Measurements from ENCODE around the gene TRPC4.

Gene TRPC4

GRCh38 chr13:37715606-37716015, 154.0 kb downstream of the TRPC4 start:
- WGBS, 2 donors (ENCODE audit: extremely low coverage in 2 of 2, insufficient read length in 2 of 2, insufficient replicate concordance in 1 of 2): no CpG with 5 or more reads among the region's 6 CpGs
- H2AFZ ChIP-seq (ENCODE audit: low read length): no peak overlapping the region
- H3K79me1 ChIP-seq (ENCODE audit: low read depth, low read length): no peaks in the 10 kb centered on the region
- no peak overlapping the region for H4K91ac ChIP-seq (ENCODE audit: low read depth, low read length, poor library complexity)
- no peak overlapping the region for H3K9ac ChIP-seq (ENCODE audit: low read depth, low read length, poor library complexity)
- H3K23ac ChIP-seq (ENCODE audit: low read depth, low read length, poor library complexity): no peak overlapping the region
- H3K18ac ChIP-seq (ENCODE audit: low read length): no peak overlapping the region
- no peaks in the 10 kb centered on the region for H3K4me1 ChIP-seq (ENCODE audit: control insufficient read depth in 2 of 2, insufficient read depth in 1 of 2, low read depth in 1 of 2, low read length in 2 of 2)
- H2BK5ac ChIP-seq (ENCODE audit: low read length): no peak overlapping the region
- no peaks in the 10 kb centered on the region for H3K9me3 ChIP-seq (replicated peaks in 1 of 2; ENCODE audit: control insufficient read depth in 2 of 2, insufficient read depth in 1 of 2, low read depth in 1 of 2, low read length in 2 of 2)
- H3K4me3 ChIP-seq (ENCODE audit: low read length in 2 of 2): no peak overlapping the region
- no peak overlapping the region for H4K8ac ChIP-seq (ENCODE audit: low read depth, low read length)
- no peak overlapping the region for H2AK5ac ChIP-seq (ENCODE audit: low read depth, low read length)
- no peak overlapping the region for H2BK15ac ChIP-seq (ENCODE audit: low read length)
- no peak overlapping the region for H3K14ac ChIP-seq (ENCODE audit: low read length)
- no peak overlapping the region for H3K4ac ChIP-seq (ENCODE audit: low read length)
- H3K36me3 ChIP-seq (replicated peaks in 1 of 2; ENCODE audit: control insufficient read depth in 2 of 2, insufficient read depth in 2 of 2, low read length in 2 of 2): no peaks in the 10 kb centered on the region
- no peak overlapping the region for H3K27ac ChIP-seq (replicated peaks; ENCODE audit: low read length)
- H2BK12ac ChIP-seq (ENCODE audit: low read length): no peak overlapping the region
- no peak overlapping the region for H2BK120ac ChIP-seq (ENCODE audit: low read depth, low read length)
- no peak overlapping the region for H3K4me2 ChIP-seq (ENCODE audit: insufficient read depth, low read length, poor library complexity, severe bottlenecking)
- DNase-seq (ENCODE audit: low spot score): no peak
- no peaks in the 10 kb centered on the region for H3K27me3 ChIP-seq (ENCODE audit: control insufficient read depth in 3 of 3, insufficient read depth in 3 of 3, low read depth in 1 of 3, low read length in 3 of 3)

GRCh38 chr13:37709318-37709717, 160.3 kb downstream of the TRPC4 start:
- Histone ChIP-seq H3K4ac (ENCODE audit: low read length) (no peak overlapping the region), H2AK5ac (ENCODE audit: low read depth, low read length) (no peak overlapping the region), H3K79me1 (ENCODE audit: low read depth, low read length) (no peaks in the 10 kb centered on the region), H4K91ac (ENCODE audit: low read depth, low read length, poor library complexity) (no peak overlapping the region), H3K4me1 (ENCODE audit: control insufficient read depth in 2 of 2, insufficient read depth in 1 of 2, low read depth in 1 of 2, low read length in 2 of 2) (no peaks in the 10 kb centered on the region), H3K9me3 (replicated peaks in 1 of 2; ENCODE audit: control insufficient read depth in 2 of 2, insufficient read depth in 1 of 2, low read depth in 1 of 2, low read length in 2 of 2) (no peaks in the 10 kb centered on the region), H2BK5ac (ENCODE audit: low read length) (no peak overlapping the region), H2BK120ac (ENCODE audit: low read depth, low read length) (no peak overlapping the region), H3K4me3 (ENCODE audit: low read length in 2 of 2) (no peak overlapping the region), H2AFZ (ENCODE audit: low read length) (no peak overlapping the region), H3K36me3 (replicated peaks in 1 of 2; ENCODE audit: control insufficient read depth in 2 of 2, insufficient read depth in 2 of 2, low read length in 2 of 2) (no peaks in the 10 kb centered on the region), H3K18ac (ENCODE audit: low read length) (no peak overlapping the region), H3K4me2 (ENCODE audit: insufficient read depth, low read length, poor library complexity, severe bottlenecking) (no peak overlapping the region), H3K27me3 (ENCODE audit: control insufficient read depth in 3 of 3, insufficient read depth in 3 of 3, low read depth in 1 of 3, low read length in 3 of 3) (no peaks in the 10 kb centered on the region), H2BK12ac (ENCODE audit: low read length) (no peak overlapping the region), H3K9ac (ENCODE audit: low read depth, low read length, poor library complexity) (no peak overlapping the region), H3K23ac (ENCODE audit: low read depth, low read length, poor library complexity) (no peak overlapping the region), H2BK15ac (ENCODE audit: low read length) (no peak overlapping the region), H3K14ac (ENCODE audit: low read length) (no peak overlapping the region), H3K27ac (replicated peaks; ENCODE audit: low read length) (no peak overlapping the region), H4K8ac (ENCODE audit: low read depth, low read length) (no peak overlapping the region)
- DNase-seq (ENCODE audit: low spot score): no peak

DNA sequence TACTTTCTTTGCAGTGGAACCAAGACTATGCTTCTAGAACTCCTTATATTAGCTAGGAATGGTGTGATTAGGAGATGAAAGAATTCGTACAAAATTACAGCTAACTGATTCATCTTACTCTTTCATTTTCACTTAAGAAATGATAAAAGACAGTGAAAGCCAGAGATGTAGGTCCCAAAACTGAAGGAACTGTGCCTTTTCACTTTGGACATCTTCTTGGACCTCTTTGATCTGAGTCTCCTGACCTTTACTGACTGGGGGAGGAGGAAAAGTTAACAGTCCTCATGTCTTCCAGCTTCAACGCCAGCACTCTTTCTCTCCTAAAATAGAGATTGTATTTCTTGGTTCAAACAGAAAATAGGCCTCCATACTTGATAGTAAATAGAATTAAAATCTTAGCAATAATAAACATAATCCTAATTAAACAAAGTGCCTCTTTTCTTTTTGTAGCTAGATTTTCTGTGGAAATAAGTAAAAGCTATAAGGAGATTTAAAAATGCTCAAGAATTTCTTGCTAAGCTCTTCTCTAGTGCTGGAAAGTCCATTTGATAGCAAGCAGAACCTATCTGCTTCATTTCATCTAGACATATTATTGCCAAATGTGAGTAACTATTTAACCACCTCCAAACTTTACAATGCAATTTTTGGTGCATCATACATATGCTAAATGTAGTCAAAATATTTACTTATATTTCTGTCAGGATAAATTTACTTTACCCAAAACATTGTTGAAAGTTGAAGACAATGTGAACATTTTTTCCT, 161.7 kb downstream of the TRPC4 start:
- Histone ChIP-seq H2BK12ac (ENCODE audit: low read length) (no peak overlapping the region), H3K4me3 (ENCODE audit: low read length in 2 of 2) (no peak overlapping the region), H3K27me3 (ENCODE audit: control insufficient read depth in 3 of 3, insufficient read depth in 3 of 3, low read depth in 1 of 3, low read length in 3 of 3) (no peaks in the 10 kb centered on the region), H4K91ac (ENCODE audit: low read depth, low read length, poor library complexity) (no peak overlapping the region), H2BK5ac (ENCODE audit: low read length) (no peak overlapping the region), H3K14ac (ENCODE audit: low read length) (no peak overlapping the region), H3K9ac (ENCODE audit: low read depth, low read length, poor library complexity) (no peak overlapping the region), H4K8ac (ENCODE audit: low read depth, low read length) (no peak overlapping the region), H3K18ac (ENCODE audit: low read length) (no peak overlapping the region), H3K4me1 (ENCODE audit: control insufficient read depth in 2 of 2, insufficient read depth in 1 of 2, low read depth in 1 of 2, low read length in 2 of 2) (no peaks in the 10 kb centered on the region), H3K4ac (ENCODE audit: low read length) (no peak overlapping the region), H3K4me2 (ENCODE audit: insufficient read depth, low read length, poor library complexity, severe bottlenecking) (no peak overlapping the region), H2BK15ac (ENCODE audit: low read length) (no peak overlapping the region), H3K36me3 (replicated peaks in 1 of 2; ENCODE audit: control insufficient read depth in 2 of 2, insufficient read depth in 2 of 2, low read length in 2 of 2) (no peaks in the 10 kb centered on the region), H3K23ac (ENCODE audit: low read depth, low read length, poor library complexity) (no peak overlapping the region), H2AFZ (ENCODE audit: low read length) (no peak overlapping the region), H2BK120ac (ENCODE audit: low read depth, low read length) (no peak overlapping the region), H2AK5ac (ENCODE audit: low read depth, low read length) (no peak overlapping the region), H3K9me3 (replicated peaks in 1 of 2; ENCODE audit: control insufficient read depth in 2 of 2, insufficient read depth in 1 of 2, low read depth in 1 of 2, low read length in 2 of 2) (no peaks in the 10 kb centered on the region), H3K79me1 (ENCODE audit: low read depth, low read length) (no peaks in the 10 kb centered on the region), H3K27ac (replicated peaks; ENCODE audit: low read length) (no peak overlapping the region)
- WGBS, 2 donors (ENCODE audit: extremely low coverage in 2 of 2, insufficient read length in 2 of 2, insufficient replicate concordance in 1 of 2): no CpG with 5 or more reads among the region's 2 CpGs
- DNase-seq (ENCODE audit: low spot score): no peak

DNA sequence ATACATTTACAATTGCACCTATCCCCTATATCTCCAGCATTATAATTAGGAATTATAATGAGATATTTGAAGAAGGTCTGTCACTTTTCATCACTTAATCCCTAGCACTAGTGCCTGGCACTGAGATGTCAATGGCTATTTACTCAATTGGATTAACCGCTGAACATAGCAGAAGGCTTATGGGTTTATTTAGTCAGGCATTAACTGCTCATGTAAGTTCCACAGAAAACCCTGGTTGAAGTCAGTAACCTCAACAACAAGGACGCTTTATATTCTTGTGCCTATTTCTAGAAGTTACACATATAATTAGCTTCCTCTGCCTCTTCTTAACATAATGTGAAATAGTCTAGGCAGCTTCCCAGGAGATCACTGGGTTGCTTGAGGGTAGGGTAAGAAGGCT, 163.5 kb downstream of the TRPC4 start:
- Histone ChIP-seq H2BK15ac (ENCODE audit: low read length) (no peak overlapping the region), H2BK5ac (ENCODE audit: low read length) (no peak overlapping the region), H3K4me3 (ENCODE audit: low read length in 2 of 2) (no peak overlapping the region), H3K4ac (ENCODE audit: low read length) (no peak overlapping the region), H2BK12ac (ENCODE audit: low read length) (no peak overlapping the region), H3K4me1 (ENCODE audit: control insufficient read depth in 2 of 2, insufficient read depth in 1 of 2, low read depth in 1 of 2, low read length in 2 of 2) (peaks cover 0 to 2% of the 10 kb centered on the region in 2 donors), H3K27me3 (ENCODE audit: control insufficient read depth in 3 of 3, insufficient read depth in 3 of 3, low read depth in 1 of 3, low read length in 3 of 3) (no peaks in the 10 kb centered on the region), H2BK120ac (ENCODE audit: low read depth, low read length) (no peak overlapping the region), H3K36me3 (replicated peaks in 1 of 2; ENCODE audit: control insufficient read depth in 2 of 2, insufficient read depth in 2 of 2, low read length in 2 of 2) (no peaks in the 10 kb centered on the region), H3K9me3 (replicated peaks in 1 of 2; ENCODE audit: control insufficient read depth in 2 of 2, insufficient read depth in 1 of 2, low read depth in 1 of 2, low read length in 2 of 2) (no peaks in the 10 kb centered on the region), H3K14ac (ENCODE audit: low read length) (no peak overlapping the region), H2AFZ (ENCODE audit: low read length) (no peak overlapping the region), H4K8ac (ENCODE audit: low read depth, low read length) (no peak overlapping the region), H3K4me2 (ENCODE audit: insufficient read depth, low read length, poor library complexity, severe bottlenecking) (no peak overlapping the region), H2AK5ac (ENCODE audit: low read depth, low read length) (no peak overlapping the region), H3K9ac (ENCODE audit: low read depth, low read length, poor library complexity) (no peak overlapping the region), H3K23ac (ENCODE audit: low read depth, low read length, poor library complexity) (no peak overlapping the region), H3K18ac (ENCODE audit: low read length) (no peak overlapping the region), H3K27ac (replicated peaks; ENCODE audit: low read length) (no peak overlapping the region), H3K79me1 (ENCODE audit: low read depth, low read length) (no peaks in the 10 kb centered on the region), H4K91ac (ENCODE audit: low read depth, low read length, poor library complexity) (no peak overlapping the region)
- WGBS, 2 donors (ENCODE audit: extremely low coverage in 2 of 2, insufficient read length in 2 of 2, insufficient replicate concordance in 1 of 2): no CpG with 5 or more reads among the region's 2 CpGs
- no peak for DNase-seq (ENCODE audit: low spot score)
